COLO829 (cell line): ENCODE results near the gene PPFIA1.
"Not testable (repeated sequence)": the region's sequence is repeated elsewhere in the genome, so short reads cannot be mapped to it uniquely, and the experiment has no call there.

ENCODE experiments used
- DNase-seq: peaks from one replicate; pipeline ENCODE4 v3.0.0; 2012; ENCODE audit warnings: low spot score

The PPFIA1 gene

GRCh38 chr11:70251659-70252321, 18.7 kb upstream of the PPFIA1 start:
- DNase-seq = no peak

- DNase-seq = no peak
Measured at GRCh38 chr11:70252844-70253243, 17.6 kb upstream of the PPFIA1 start.

- DNase-seq = no peak
Measured at GRCh38 chr11:70255477-70256116, 14.9 kb upstream of the PPFIA1 start.

GRCh38 chr11:70259077-70259476, 11.4 kb upstream of the PPFIA1 start:
- DNase-seq = not testable (repeated sequence)

GRCh38 chr11:70262951-70263350, 7.5 kb upstream of the PPFIA1 start:
- no peak for DNase-seq

GRCh38 chr11:70263363-70263762, 7.1 kb upstream of the PPFIA1 start:
- no peak for DNase-seq

- no peak for DNase-seq
Measured at GRCh38 chr11:70265341-70265740, 5.1 kb upstream of the PPFIA1 start.

- DNase-seq = no peak
Measured at GRCh38 chr11:70267405-70267950, 3.0 kb upstream of the PPFIA1 start.

- DNase-seq = no peak
Measured at GRCh38 chr11:70268526-70268925, 2.0 kb upstream of the PPFIA1 start.

GRCh38 chr11:70270877-70271648, 573 bp downstream of the PPFIA1 start:
- no peak for DNase-seq

- no peak for DNase-seq
Measured at GRCh38 chr11:70271649-70271953, 1.1 kb downstream of the PPFIA1 start.

GRCh38 chr11:70272009-70272408, 1.5 kb downstream of the PPFIA1 start:
- no peak for DNase-seq

GRCh38 chr11:70278994-70279393, 8.5 kb downstream of the PPFIA1 start:
- DNase-seq = no peak

- no peak for DNase-seq
Measured at GRCh38 chr11:70281156-70281609, 10.7 kb downstream of the PPFIA1 start.

GRCh38 chr11:70282012-70282411, 11.5 kb downstream of the PPFIA1 start:
- DNase-seq = no peak

- no peak for DNase-seq
Measured at GRCh38 chr11:70288721-70289120, 18.2 kb downstream of the PPFIA1 start.

GRCh38 chr11:70289582-70289981, 19.1 kb downstream of the PPFIA1 start:
- no peak for DNase-seq

GRCh38 chr11:70290361-70291065, 20.0 kb downstream of the PPFIA1 start:
- no peak for DNase-seq

- no peak for DNase-seq
Measured at GRCh38 chr11:70292166-70292565, 21.7 kb downstream of the PPFIA1 start.

GRCh38 chr11:70292863-70293262, 22.4 kb downstream of the PPFIA1 start:
- no peak for DNase-seq

GRCh38 chr11:70295166-70295565, 24.7 kb downstream of the PPFIA1 start:
- not testable (repeated sequence) for DNase-seq

GRCh38 chr11:70296681-70297080, 26.2 kb downstream of the PPFIA1 start:
- DNase-seq = no peak
